Keratinocyte (primary cell): Measurements from ENCODE around the gene CUBN. TPM values are rescaled to one million over a fixed set of nuclear protein-coding genes. Genes with fewer than 3 reads are reported as not detected.

Source experiments
- DNase-seq: peaks from one replicate; pipeline ENCODE4 v3.0.0-alpha.2; 2011; ENCODE audit warnings: low read depth, missing footprints, low spot score
- FAIRE-seq: peaks from 2 replicates; lab custom pipeline; 2011; peaks lifted over from hg19 to GRCh38; lab: Jason Lieb, UNC
- H2AFZ ChIP-seq: 2 replicates; pipeline ENCODE4 v1.6.0; 2012; ENCODE audit warnings: low read length, control low read depth, inconsistent platforms; ENCODE audit not compliant: control insufficient read depth
- H3K27ac ChIP-seq: 2 replicates; pipeline ENCODE4 v1.5.1; 2011; ENCODE audit warnings: low read length; ENCODE audit not compliant: control insufficient read depth, insufficient read depth
- H3K27me3 ChIP-seq: 3 replicates; pipeline ENCODE4 v1.6.0; 2011; ENCODE audit warnings: low read length; ENCODE audit not compliant: control insufficient read depth, insufficient read depth; ENCODE audit errors: extremely low read depth
- H3K36me3 ChIP-seq, 2 experiments: 2 replicates in 1 of 2; 3 replicates in 1 of 2; pipeline ENCODE4 v1.5.1; 2011; ENCODE audit warnings: low read length in 2 of 2, mild to moderate bottlenecking in 1 of 2; ENCODE audit not compliant: control insufficient read depth in 2 of 2, insufficient read depth in 2 of 2; ENCODE audit errors: extremely low read depth in 1 of 2
- H3K4me1 ChIP-seq: 3 replicates; pipeline ENCODE4 v1.5.1; 2011; ENCODE audit warnings: low read length; ENCODE audit not compliant: control insufficient read depth, insufficient read depth; ENCODE audit errors: extremely low read depth
- H3K4me2 ChIP-seq: 3 replicates; pipeline ENCODE4 v1.6.0; 2011; ENCODE audit warnings: low read depth, low read length; ENCODE audit not compliant: control insufficient read depth, insufficient read depth; ENCODE audit errors: extremely low read depth
- H3K4me3 ChIP-seq, 3 experiments: fragments of 200-600 bp in 1 of 3; sonication (generic) in 1 of 3; 2 replicates in 2 of 3; 3 replicates in 1 of 3; pipeline ENCODE4 v1.5.1; 2011 to 2016; ENCODE audit warnings: low read length in 3 of 3, mild to moderate bottlenecking in 3 of 3, control low read depth in 2 of 3, inconsistent platforms in 1 of 3, low read depth in 1 of 3, mixed read lengths in 1 of 3, mixed run types in 1 of 3, moderate library complexity in 1 of 3; ENCODE audit not compliant: control insufficient read depth in 2 of 3, insufficient read depth in 2 of 3; ENCODE audit errors: extremely low read depth in 1 of 3
- H3K79me2 ChIP-seq: 2 replicates; pipeline ENCODE4 v1.6.0; 2012; ENCODE audit warnings: low read length; ENCODE audit not compliant: control insufficient read depth, insufficient read depth
- H3K9ac ChIP-seq: 3 replicates; pipeline ENCODE4 v1.6.0; 2011; ENCODE audit warnings: low read length; ENCODE audit not compliant: control insufficient read depth, insufficient read depth; ENCODE audit errors: extremely low read depth
- H3K9me1 ChIP-seq: 3 replicates; pipeline ENCODE4 v1.6.0; 2011; ENCODE audit warnings: low read length; ENCODE audit not compliant: control insufficient read depth, insufficient read depth; ENCODE audit errors: extremely low read depth
- H3K9me3 ChIP-seq: 2 replicates; pipeline ENCODE4 v1.5.1; 2012; ENCODE audit warnings: low read depth, low read length; ENCODE audit not compliant: control insufficient read depth
- H4K20me1 ChIP-seq: 3 replicates; pipeline ENCODE4 v1.6.0; 2011; ENCODE audit warnings: low read length; ENCODE audit not compliant: control insufficient read depth, insufficient read depth; ENCODE audit errors: extremely low read depth
- EZH2 ChIP-seq: IDR thresholded peaks from one replicate; pipeline ENCODE4 v1.6.1; 2012; ENCODE audit warnings: inconsistent platforms, mild to moderate bottlenecking, low read length, moderate library complexity
- dilution Hi-C: fragments of 300-500 bp; cut with MboI; formaldehyde crosslinking; loops from one replicate; pipeline ENCODE4 v1.7.0; 2020; ENCODE audit warnings: low sequenced_read_pairs; ENCODE audit not compliant: extremely low pct_ligation_motif_present
- polyA plus RNA-seq, 5 experiments: library from polyadenylated mRNA; depleted of rRNA in 3 of 5; stranded (reverse) in 3 of 5; stranded (forward) in 1 of 5; unstranded in 1 of 5; fragments of >200 nt; gene quantifications; 1 replicate in 1 of 5; 2 replicates in 3 of 5; 3 replicates in 1 of 5; pipeline versions ENCODE4 v1.2.1 to v1.2.3, GENCODE V29; 2011 to 2012; ENCODE audit warnings: missing spikeins in 2 of 5, low read depth in 1 of 5, low replicate concordance in 1 of 5
- TF ChIP-seq, protein P1 (sequence below), 3 experiments: IDR thresholded peaks in 1 of 3; conservative IDR thresholded peaks in 1 of 3; optimal IDR thresholded peaks in 1 of 3; 2 replicates in 2 of 3; 3 replicates in 1 of 3; pipeline versions ENCODE3 to v1.5.1; 2011; ENCODE audit warnings: low read length in 3 of 3, mild to moderate bottlenecking in 3 of 3, moderate library complexity in 2 of 3, control low read depth in 1 of 3, inconsistent platforms in 1 of 3; ENCODE audit not compliant: insufficient read depth in 2 of 3; ENCODE audit errors: extremely low read depth in 1 of 3

The CUBN gene
- polyA plus RNA-seq, 1 donor (not counting 4 experiments of a cell fraction or from before 2014, with no cell fraction given) = 0.07 TPM

DNA sequence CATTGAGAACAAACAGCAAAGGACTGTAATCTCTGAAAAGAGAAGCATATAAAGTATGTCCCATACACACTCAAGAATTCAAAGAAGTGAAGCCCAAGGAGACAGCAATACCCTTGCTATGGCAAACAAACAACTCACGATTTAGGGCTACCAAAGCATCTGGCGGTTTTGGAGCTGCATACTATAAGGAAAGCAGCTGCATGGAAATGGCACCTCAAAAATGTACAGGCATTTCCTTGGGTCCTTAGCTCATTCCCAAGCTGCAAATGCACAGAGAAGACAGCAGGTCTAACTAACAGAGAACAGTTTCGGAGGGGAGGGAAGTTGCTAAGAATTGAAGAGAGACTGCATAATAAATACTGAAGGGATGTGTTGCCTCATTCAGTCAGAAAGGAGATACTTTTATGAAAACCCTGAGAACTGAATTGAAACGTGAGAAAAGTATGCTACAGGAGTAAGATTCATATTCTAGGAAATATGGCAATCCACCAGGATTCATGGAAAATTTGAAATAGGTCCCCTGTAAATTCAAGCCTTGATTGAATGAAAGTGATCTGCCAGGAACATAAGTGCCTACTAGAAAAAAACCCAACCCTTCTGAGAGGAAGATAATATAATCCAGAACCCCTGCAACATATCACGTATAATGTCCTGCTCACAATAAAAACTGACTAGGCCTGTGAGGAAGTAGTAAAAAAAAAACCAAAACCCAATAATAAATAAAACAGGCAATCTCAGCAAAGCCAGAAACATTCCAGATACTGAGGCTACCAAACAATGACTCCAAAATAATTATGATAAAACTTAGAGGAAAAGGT, 36.4 kb downstream of the CUBN start:
- dilution Hi-C loops = no loop called here
- H3K36me3 ChIP-seq = no peaks in the 10 kb centered on the region
- H3K4me1 ChIP-seq = peaks cover 6% of the 10 kb centered on the region
- no peak overlapping the region for H2AFZ ChIP-seq
- FAIRE-seq (no peak), DNase-seq (no peak)
- H3K9me1 ChIP-seq = no peaks in the 10 kb centered on the region
- peaks cover 3% of the 10 kb centered on the region for H3K9me3 ChIP-seq
- H3K4me3 ChIP-seq = no peak overlapping the region
- TF ChIP-seq EZH2 = no peak
- TF ChIP-seq, protein P1, sequence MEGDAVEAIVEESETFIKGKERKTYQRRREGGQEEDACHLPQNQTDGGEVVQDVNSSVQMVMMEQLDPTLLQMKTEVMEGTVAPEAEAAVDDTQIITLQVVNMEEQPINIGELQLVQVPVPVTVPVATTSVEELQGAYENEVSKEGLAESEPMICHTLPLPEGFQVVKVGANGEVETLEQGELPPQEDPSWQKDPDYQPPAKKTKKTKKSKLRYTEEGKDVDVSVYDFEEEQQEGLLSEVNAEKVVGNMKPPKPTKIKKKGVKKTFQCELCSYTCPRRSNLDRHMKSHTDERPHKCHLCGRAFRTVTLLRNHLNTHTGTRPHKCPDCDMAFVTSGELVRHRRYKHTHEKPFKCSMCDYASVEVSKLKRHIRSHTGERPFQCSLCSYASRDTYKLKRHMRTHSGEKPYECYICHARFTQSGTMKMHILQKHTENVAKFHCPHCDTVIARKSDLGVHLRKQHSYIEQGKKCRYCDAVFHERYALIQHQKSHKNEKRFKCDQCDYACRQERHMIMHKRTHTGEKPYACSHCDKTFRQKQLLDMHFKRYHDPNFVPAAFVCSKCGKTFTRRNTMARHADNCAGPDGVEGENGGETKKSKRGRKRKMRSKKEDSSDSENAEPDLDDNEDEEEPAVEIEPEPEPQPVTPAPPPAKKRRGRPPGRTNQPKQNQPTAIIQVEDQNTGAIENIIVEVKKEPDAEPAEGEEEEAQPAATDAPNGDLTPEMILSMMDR (optimal IDR thresholded peaks at IDR 0.05 in 1 of 3, IDR thresholded peaks at IDR 0.05 in 1 of 3, conservative IDR thresholded peaks at IDR 0.05 in 1 of 3; ENCODE audit: extremely low read depth in 1 of 3, insufficient read depth in 2 of 3, low read length in 3 of 3) = no peak
- no peaks in the 10 kb centered on the region for H3K27me3 ChIP-seq
- H3K4me2 ChIP-seq = no peak overlapping the region
- no peaks in the 10 kb centered on the region for H3K79me2 ChIP-seq
- H4K20me1 ChIP-seq = no peaks in the 10 kb centered on the region
- H3K9ac ChIP-seq = no peak overlapping the region
- H3K27ac ChIP-seq = no peak overlapping the region

DNA sequence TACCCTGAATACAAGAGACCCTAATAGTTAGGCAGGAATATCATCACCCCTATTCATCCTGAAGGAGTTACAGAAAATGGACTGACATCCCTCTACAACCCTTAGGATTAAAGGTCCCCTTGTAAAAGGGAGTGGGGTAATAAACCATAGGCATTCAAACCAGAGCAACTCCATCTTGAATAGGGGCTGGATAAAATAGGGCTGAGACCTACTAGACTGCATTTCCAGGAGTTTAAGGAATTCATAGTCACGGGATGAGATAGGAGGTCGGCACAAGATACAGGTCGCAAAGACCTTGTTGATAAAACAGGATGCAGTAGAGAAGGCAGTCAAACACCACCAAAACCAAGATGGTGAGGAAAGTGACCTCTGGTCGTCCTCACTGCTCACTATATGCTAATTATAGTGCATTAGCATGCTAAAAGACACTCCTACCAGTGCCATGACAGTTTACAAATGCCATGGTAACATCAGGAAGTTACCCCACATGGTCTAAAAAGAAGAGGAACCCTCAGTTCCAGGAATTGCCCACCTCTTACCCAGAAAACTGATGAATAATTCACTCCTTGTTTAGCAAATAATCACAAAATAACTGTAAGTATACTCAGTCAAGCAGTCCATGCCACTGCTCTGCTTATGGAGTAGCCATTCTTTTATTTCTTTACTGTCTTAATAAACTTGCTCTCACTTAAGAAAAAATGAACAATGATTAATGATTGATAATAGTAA, 37.2 kb downstream of the CUBN start:
- H3K4me2 ChIP-seq = no peak overlapping the region
- H3K27ac ChIP-seq = no peak overlapping the region
- H3K79me2 ChIP-seq = no peaks in the 10 kb centered on the region
- H3K4me3 ChIP-seq = no peak overlapping the region
- no peaks in the 10 kb centered on the region for H3K9me1 ChIP-seq
- H3K36me3 ChIP-seq = no peaks in the 10 kb centered on the region
- no peaks in the 10 kb centered on the region for H3K27me3 ChIP-seq
- H3K4me1 ChIP-seq = peaks cover 7% of the 10 kb centered on the region
- TF ChIP-seq, protein P1 (optimal IDR thresholded peaks at IDR 0.05 in 1 of 3, IDR thresholded peaks at IDR 0.05 in 1 of 3, conservative IDR thresholded peaks at IDR 0.05 in 1 of 3; ENCODE audit: extremely low read depth in 1 of 3, insufficient read depth in 2 of 3, low read length in 3 of 3) = no peak
- no peak for TF ChIP-seq EZH2
- no peak for FAIRE-seq
- dilution Hi-C loops = no loop called here
- DNase-seq = no peak
- H2AFZ ChIP-seq = no peak overlapping the region
- no peaks in the 10 kb centered on the region for H4K20me1 ChIP-seq
- no peak overlapping the region for H3K9ac ChIP-seq
- peaks cover 3% of the 10 kb centered on the region for H3K9me3 ChIP-seq
